ENCODE results near the gene RBM41. TPM values are rescaled to one million over a fixed set of nuclear protein-coding genes. Genes with fewer than 3 reads are reported as not detected.

Gene RBM41
- total and polyA plus RNA-seq, 9 of the 15 experiments (the other 6 are each of a cell fraction or from before 2014, with no cell fraction given) = 11.6 to 51.8 (median 27.9) TPM

- H3K79me2 ChIP-seq (ENCODE audit: control insufficient read depth, insufficient read depth, low read length) = no peaks in the 10 kb centered on the region
- no peaks in the 10 kb centered on the region for H3K27me3 ChIP-seq (ENCODE audit: control insufficient read depth in 2 of 2, insufficient read depth in 2 of 2, low read length in 2 of 2)
- H3K36me3 ChIP-seq (ENCODE audit: control insufficient read depth, insufficient read depth, low read length) = peaks cover 28% of the 10 kb centered on the region; the same call in 2 of the 3 replicates
- FAIRE-seq (no peak), DNase-seq (ENCODE audit: extremely low read depth in 1 of 4, low spot score in 3 of 4) (no peak), ATAC-seq (no peak)
- H3K4me2 ChIP-seq (ENCODE audit: insufficient read depth, low read length) = no peak overlapping the region
- no peaks in the 10 kb centered on the region for H3K9me1 ChIP-seq (ENCODE audit: control insufficient read depth, insufficient read depth, low read length)
- WGBS (ENCODE audit: insufficient coverage, low coverage, missing lambda C conversion rate) = 44% methylated on average over 1 of the region's 1 CpG
- no peaks in the 10 kb centered on the region for H4K20me1 ChIP-seq (replicated peaks; ENCODE audit: control insufficient read depth, insufficient read depth, low read length)
- POLR2A ChIA-PET = no interaction called here
- no peaks in the 10 kb centered on the region for H3K9me3 ChIP-seq (replicated peaks; ENCODE audit: control insufficient read depth, insufficient read depth, low read depth, low read length)
- in situ Hi-C loops (cut with MboI) (no loop called here), intact Hi-C loops (cut with micrococcal nuclease) (no loop called here)
- CTCF ChIA-PET (ENCODE audit: low intra/inter-chr PET ratio) = no interaction called here
- no TSS peak for BruUV-seq (replicated peaks)
- H3K4me1 ChIP-seq (replicated peaks in 1 of 2; ENCODE audit: control insufficient read depth in 2 of 2, insufficient read depth in 2 of 2, low read length in 2 of 2) = peaks cover 0 to 5% of the 10 kb centered on the region in 2 experiments; a peak in 2 of 5 replicates
- H3K4me3 ChIP-seq = no peak overlapping the region
- no peak overlapping the region for H2AFZ ChIP-seq (ENCODE audit: low read depth, low read length)
- peak overlapping the region; percentile 65; the same call in 2 of the 3 replicates for H3K27ac ChIP-seq (ENCODE audit: extremely low read depth, low read depth, low read length)
- peak overlapping the region in 1 of 2 experiments; percentile 44; a peak in 2 of 4 replicates for H3K9ac ChIP-seq (ENCODE audit: insufficient read depth in 1 of 2, low read depth in 2 of 2, low read length in 2 of 2)
- no peak for TF ChIP-seq RBM17 (IDR thresholded peaks at IDR 0.05; ENCODE audit: borderline replicate concordance, low read depth, low read length)
- TF ChIP-seq ERF (CRISPR knock-in tag; IDR thresholded peaks at IDR 0.05) = no peak
- no peak for TF ChIP-seq ELK1 (CRISPR knock-in tag; IDR thresholded peaks at IDR 0.05)
- no peak for TF ChIP-seq ARID3A (IDR thresholded peaks at IDR 0.05; ENCODE audit: borderline replicate concordance, low read depth, low read length)
- TF ChIP-seq ZNF717 (CRISPR knock-in tag; IDR thresholded peaks at IDR 0.05) = no peak
- peak; percentile 77 for TF ChIP-seq MAFG (tag; conservative IDR thresholded peaks at IDR 0.05)
- TF ChIP-seq MGA (IDR thresholded peaks at IDR 0.05) = 0 out of 2 replicates have a peak, but pooled peaks have one; percentile 11
- no peak for TF ChIP-seq TRIM28 (IDR thresholded peaks at IDR 0.05)
- no peak for TF ChIP-seq CBX3 (IDR thresholded peaks at IDR 0.05; ENCODE audit: borderline replicate concordance in 1 of 2, low read length in 2 of 2)
These were observed 17.3 kb upstream of the RBM41 start for GRCh38 chrX:107135965-107136307.

Measured in K562 (cell line).